H1 (cell line): ENCODE results near the gene FTCDNL1.

Experiments used
- CREB1 ChIP-seq: IDR thresholded peaks from 2 replicates; pipeline ENCODE4 v1.6.1; 2012; ENCODE audit warnings: inconsistent platforms
- EGR1 ChIP-seq: IDR thresholded peaks from 2 replicates; pipeline ENCODE4 v1.6.1; 2011; ENCODE audit warnings: low read depth, low read length, borderline replicate concordance
- EP300 ChIP-seq, 2 experiments: IDR thresholded peaks; 1 replicate in 1 of 2; 2 replicates in 1 of 2; pipeline ENCODE4 v1.6.1; 2011 to 2012; ENCODE audit warnings: low read depth in 2 of 2, low read length in 2 of 2, mild to moderate bottlenecking in 2 of 2, borderline replicate concordance in 1 of 2, inconsistent platforms in 1 of 2, moderate library complexity in 1 of 2
- POLR2A ChIP-seq, 2 experiments: IDR thresholded peaks; 1 replicate in 1 of 2; 2 replicates in 1 of 2; pipeline ENCODE4 v1.6.1; 2011; ENCODE audit warnings: low read depth in 2 of 2, low read length in 2 of 2, mild to moderate bottlenecking in 2 of 2; ENCODE audit errors: control extremely low read depth in 1 of 2
- POLR2AphosphoS5 ChIP-seq: IDR thresholded peaks from 2 replicates; pipeline ENCODE4 v1.6.1; 2011; ENCODE audit warnings: low read depth, low read length
- RNF2 ChIP-seq: fragments of 200-900, 300-1000 bp; sonication (generic); IDR thresholded peaks from 2 replicates; pipeline ENCODE4 v1.7.1; 2016; ENCODE audit warnings: borderline replicate concordance, low read depth, mild to moderate bottlenecking, antibody characterized with exemption, low read length; ENCODE audit not compliant: poor library complexity, severe bottlenecking; ENCODE audit errors: missing control alignments
- ZNF274 ChIP-seq: IDR thresholded peaks from 2 replicates; pipeline ENCODE4 v1.7.0; 2012; ENCODE audit warnings: low read length, borderline replicate concordance; ENCODE audit errors: extremely low read depth
- TF ChIP-seq, protein P1 (sequence below), 3 experiments: IDR thresholded peaks; 1 replicate in 2 of 3; 2 replicates in 1 of 3; pipeline versions ENCODE4 v1.5.1 to v1.6.1; 2011; ENCODE audit warnings: low read length in 3 of 3, mild to moderate bottlenecking in 3 of 3, inconsistent platforms in 2 of 3, low read depth in 1 of 3, moderate library complexity in 1 of 3; ENCODE audit not compliant: insufficient read depth in 1 of 3; ENCODE audit errors: control extremely low read depth in 1 of 3

DNA sequence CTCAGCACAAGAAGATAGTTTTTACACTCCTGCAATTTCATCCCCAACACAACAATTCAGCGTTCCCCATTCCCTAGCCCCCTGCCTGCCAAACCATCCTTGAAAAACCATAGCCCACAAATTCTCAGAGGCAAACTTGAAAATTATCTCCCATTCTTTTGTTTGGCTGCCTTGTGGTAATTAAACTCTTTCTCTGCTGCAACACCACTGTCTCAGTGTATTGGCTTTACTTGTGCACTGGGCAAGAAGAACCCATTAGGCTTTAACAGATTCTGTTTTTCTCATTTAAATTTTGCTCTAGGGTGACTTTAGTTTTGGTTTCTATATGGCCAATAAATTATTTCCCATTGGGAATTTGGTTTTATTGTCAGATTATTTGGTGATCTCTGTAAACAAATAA is 23.2 kb upstream of the FTCDNL1 start:
- TF ChIP-seq, protein P1, sequence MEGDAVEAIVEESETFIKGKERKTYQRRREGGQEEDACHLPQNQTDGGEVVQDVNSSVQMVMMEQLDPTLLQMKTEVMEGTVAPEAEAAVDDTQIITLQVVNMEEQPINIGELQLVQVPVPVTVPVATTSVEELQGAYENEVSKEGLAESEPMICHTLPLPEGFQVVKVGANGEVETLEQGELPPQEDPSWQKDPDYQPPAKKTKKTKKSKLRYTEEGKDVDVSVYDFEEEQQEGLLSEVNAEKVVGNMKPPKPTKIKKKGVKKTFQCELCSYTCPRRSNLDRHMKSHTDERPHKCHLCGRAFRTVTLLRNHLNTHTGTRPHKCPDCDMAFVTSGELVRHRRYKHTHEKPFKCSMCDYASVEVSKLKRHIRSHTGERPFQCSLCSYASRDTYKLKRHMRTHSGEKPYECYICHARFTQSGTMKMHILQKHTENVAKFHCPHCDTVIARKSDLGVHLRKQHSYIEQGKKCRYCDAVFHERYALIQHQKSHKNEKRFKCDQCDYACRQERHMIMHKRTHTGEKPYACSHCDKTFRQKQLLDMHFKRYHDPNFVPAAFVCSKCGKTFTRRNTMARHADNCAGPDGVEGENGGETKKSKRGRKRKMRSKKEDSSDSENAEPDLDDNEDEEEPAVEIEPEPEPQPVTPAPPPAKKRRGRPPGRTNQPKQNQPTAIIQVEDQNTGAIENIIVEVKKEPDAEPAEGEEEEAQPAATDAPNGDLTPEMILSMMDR (IDR thresholded peaks at IDR 0.05; ENCODE audit: control extremely low read depth in 1 of 3, insufficient read depth in 1 of 3, low read depth in 1 of 3, low read length in 3 of 3): no peak
- TF ChIP-seq EGR1 (no peak), EP300 (IDR thresholded peaks at IDR 0.05; ENCODE audit: borderline replicate concordance in 1 of 2, low read depth in 2 of 2, low read length in 2 of 2) (no peak), POLR2A (IDR thresholded peaks at IDR 0.05; ENCODE audit: control extremely low read depth in 1 of 2, low read depth in 2 of 2, low read length in 2 of 2) (no peak), ZNF274 (no peak), CREB1 (no peak), RNF2 (no peak), POLR2AphosphoS5 (no peak)
